ENCODE data around the gene SLC39A11.
"Not testable (repeated sequence)": the region's sequence is repeated elsewhere in the genome, so short reads cannot be mapped to it uniquely, and the experiment has no call there.

The SLC39A11 gene

DNA sequence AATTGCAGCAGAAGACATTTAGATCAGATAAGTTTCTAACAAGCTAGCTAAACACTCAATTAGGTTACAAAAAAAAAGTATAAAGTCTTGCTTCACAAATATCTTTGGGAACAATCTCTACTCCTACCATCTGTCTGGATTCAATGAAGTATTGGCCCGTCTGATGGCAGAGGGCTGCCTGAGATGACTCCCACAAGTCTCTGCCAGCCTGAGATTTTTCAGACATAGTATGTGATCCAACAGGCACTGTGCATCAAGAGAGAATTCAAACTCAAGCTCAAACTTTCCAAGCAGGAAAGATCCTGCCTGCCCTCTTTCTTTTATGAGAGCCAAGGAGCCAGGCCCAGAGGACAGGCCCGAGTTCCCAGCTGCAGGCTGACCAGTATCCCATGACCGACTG lies 22.6 kb downstream of the SLC39A11 start:
- no peak for DNase-seq

DNA sequence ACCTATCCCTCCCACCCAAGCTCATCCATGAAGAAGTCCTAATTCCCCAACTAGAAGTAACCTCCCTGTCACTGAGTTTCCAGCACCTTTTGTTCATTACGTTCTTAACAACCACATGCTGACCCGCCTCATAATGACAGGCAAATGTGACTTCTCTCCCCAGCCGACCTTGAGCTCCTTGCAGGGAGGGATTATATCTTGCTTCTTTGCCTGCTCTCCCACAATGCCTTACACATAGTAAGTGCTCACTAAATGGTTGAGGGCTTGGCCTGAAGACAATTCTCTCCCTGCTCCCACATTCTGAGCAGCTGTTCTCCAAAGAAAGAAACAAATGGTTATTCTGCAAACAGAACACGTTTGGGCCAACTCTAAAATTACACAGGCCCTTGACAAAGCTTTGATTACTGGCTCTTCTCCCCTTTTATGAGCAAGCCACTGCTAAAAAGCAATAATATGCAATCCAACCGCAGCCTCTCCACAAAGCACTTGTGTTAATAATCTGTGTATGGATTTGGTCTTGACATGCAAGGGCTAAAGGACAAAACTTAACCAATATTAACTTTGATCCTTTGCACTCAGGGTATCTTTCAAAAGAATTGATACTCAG lies 23.2 kb downstream of the SLC39A11 start:
- DNase-seq: no peak

GRCh38 chr17:73068322-73069153 lies 23.9 kb downstream of the SLC39A11 start:
- peak; percentile 30 for DNase-seq

DNA sequence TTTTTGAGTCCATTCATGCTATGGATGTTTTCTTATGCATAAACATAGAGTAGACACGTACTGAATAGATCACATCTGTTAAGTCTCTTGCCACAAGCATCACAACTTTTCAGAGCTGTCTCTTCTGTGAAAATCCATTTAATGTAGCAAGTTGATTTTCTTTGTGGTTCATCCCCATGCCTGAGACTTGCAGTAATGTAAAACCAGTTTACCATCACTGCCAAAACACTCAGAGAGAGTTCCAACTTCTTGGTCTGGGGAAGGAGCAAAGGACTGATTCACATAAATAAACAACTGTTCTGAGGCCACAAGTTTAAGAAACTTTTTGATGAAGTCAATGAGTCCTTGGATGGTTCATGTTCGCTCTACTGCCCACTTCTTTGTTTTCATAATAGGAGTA lies 24.8 kb downstream of the SLC39A11 start:
- not testable (repeated sequence) for DNase-seq

DNA sequence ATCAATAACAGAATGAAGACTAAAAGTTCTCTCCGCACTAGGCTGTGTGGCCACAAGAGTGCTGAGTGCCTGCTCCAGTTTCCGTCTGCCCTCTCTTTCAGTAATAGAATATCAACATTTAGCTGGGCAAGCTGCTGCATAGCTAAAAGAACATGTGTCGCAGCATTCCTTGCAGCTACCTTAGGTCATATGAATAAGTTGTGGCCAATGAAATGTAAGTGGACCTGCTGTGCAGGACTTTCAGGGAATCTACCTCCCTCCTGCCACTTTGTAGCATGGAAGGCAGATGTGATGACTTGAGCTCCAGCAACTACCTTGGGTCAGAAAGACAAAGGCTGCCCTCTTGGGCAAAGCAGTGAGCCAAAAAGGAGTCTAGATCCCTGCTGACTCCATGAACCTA lies 25.4 kb downstream of the SLC39A11 start:
- DNase-seq: no peak

DNA sequence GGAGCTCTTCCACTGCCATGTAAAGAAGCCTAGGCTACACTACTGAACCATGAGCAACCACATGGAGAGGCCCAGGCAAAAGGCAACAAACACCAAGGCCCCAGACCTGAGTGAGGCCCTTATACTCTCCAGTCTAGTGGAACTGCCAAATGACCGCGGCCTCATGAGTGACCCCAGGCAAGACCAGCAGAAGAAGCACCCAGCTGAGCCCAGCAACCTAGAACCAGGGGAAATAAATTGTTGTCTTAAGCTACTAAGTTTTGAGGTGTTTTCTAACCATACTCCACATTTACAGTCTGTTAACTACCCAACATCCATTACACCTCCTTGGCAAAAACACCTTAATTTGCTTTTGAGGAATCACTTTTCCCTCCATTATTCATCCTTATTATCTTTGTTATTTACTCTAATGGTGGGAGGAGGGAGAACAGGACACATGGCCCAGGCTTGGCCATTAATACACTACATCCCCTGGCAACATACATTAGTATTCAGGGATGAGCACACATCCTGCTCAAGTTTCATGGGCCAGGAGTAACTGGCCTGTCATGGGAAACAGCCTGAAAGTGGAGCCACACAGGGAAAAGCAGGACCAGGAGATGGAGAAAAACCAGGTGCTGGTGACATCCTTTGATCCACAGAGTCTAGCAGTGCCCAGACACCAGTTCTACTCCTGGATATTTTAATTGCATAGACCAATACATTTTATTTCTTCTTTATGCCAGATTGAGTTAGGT lies 26.2 kb downstream of the SLC39A11 start:
- no peak for DNase-seq

- DNase-seq: no peak
Observed at GRCh38 chr17:73065376-73065775, 27.1 kb downstream of the SLC39A11 start.

- DNase-seq: no peak
Observed at GRCh38 chr17:73064084-73064938, 28.2 kb downstream of the SLC39A11 start.

- no peak for DNase-seq
Observed at GRCh38 chr17:73062726-73063125, 29.8 kb downstream of the SLC39A11 start.

- no peak for DNase-seq
Observed at GRCh38 chr17:73061161-73061560, 31.3 kb downstream of the SLC39A11 start.

GRCh38 chr17:73060721-73061120 lies 31.8 kb downstream of the SLC39A11 start:
- DNase-seq: no peak

DNA sequence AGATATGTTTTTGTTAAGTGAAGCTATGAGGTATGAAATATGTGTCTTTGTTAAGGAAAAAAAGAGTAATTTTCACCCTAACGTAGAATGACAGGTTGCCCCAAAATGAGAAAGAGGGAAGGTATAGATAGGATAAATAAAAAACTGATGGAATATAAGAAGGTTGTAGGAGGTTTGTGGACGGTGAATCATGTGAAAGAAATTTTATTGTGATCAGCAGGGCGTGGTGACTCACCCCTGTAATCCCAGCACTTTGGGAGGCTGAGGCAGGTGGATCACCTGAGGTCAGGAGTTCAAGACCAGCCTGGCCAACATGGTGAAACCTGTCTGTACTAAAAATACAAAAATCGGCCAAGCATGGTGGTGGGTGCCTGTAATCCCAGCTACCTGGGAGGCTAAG lies 32.8 kb downstream of the SLC39A11 start:
- not testable (repeated sequence) for DNase-seq

DNA sequence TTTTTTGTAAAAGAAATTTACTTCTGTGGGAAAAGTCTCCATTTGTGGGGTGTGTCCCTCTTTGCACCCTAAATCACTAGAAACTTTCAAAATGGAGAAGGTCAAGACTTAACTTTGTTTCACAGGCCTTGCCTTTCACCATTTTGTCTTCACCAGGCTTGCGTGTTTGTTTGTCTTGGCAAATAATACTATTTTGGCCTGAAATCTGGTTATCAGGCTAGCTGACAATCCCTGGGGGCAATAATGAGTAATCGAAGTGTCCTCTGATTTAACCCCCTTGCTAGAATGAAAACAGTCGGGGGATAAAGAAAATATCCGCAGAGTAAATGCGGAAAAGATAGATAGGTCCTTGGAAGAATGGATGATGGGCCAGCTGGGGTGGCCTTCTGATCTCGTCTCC lies 34.5 kb downstream of the SLC39A11 start:
- peak; percentile 26 for DNase-seq

DNA sequence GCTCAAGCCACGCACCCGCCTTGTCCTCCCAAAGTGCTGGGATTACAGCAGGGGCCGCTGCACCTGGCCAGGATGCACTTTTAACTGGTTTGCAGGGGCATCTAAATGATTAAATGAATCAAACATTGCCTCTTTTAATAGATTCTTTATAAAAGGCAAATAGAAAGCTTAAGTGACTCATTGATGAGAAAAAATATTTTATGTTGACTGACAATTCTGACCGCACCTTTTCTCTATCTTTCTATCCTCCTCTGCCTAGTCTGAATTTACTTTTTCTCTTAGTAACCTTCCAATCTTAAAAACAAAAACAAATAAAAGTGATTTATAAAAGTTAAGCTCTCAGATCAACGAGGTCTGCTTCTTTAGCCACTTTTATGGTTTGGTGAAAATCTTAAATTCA lies 35.3 kb downstream of the SLC39A11 start:
- no peak for DNase-seq

DNA sequence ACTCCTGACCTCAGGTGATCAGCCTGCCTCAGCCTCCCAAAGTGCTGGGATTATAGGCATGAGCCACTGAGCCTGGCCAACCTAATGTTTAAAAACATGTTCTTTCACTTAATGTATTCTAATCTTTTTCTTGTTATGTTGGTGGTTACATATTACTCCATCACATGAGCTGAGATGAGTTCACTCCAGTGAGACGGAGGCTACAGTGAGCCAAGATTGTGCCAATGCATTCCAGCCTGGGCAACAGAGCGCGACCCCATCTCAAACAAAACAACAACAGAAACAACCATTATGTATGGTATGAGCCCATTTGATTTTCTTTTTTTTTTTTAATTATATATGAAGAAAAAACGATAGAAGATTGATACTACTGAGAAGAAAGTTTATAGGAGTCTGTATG lies 39.6 kb downstream of the SLC39A11 start:
- no peak for DNase-seq

GRCh38 chr17:73050797-73051196 lies 41.7 kb downstream of the SLC39A11 start:
- no peak for DNase-seq

GRCh38 chr17:73048170-73048569 lies 44.3 kb downstream of the SLC39A11 start:
- DNase-seq: no peak

- DNase-seq: no peak
Observed at GRCh38 chr17:73045724-73046123, 46.8 kb downstream of the SLC39A11 start.

DNA sequence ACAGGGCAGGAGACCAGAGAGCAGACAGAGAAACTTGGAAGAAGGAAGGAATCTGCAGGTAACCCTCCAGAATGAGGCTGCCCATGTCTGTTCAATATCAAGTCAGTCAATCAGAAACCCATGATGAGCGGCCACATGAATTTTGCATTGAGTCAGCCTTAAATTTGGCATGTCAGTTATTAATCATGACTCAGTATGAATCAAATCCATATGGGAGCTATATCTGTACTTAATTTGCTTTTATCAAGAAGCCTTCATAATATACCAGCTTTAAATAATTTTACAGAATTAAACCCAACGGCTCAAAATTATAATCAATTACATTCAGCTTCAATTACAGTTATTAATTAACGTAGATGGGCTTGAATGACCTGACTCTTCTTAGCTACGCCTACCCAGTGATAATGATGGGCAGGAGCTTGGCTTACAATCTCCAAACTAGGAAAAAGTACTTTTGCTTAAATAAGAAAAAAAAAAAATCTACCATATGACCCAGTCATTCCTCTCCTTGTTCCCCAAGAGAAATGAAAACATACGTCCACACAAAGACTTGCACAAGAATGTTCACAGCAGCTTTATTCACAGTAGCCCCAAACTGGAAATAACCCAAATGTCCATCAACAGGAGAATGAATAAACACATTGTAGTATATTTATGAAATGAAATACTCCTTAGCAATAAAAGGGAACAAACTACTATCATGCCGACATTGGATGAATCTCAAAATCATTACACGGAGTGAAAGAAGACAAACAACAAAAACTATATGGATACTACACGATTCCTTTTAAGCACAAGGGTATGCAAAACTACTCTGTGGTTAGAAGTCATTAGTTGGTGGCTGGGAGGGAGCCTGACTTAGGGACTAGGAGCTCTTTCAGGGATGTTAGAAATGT lies 48.6 kb downstream of the SLC39A11 start:
- DNase-seq: no peak

DNA sequence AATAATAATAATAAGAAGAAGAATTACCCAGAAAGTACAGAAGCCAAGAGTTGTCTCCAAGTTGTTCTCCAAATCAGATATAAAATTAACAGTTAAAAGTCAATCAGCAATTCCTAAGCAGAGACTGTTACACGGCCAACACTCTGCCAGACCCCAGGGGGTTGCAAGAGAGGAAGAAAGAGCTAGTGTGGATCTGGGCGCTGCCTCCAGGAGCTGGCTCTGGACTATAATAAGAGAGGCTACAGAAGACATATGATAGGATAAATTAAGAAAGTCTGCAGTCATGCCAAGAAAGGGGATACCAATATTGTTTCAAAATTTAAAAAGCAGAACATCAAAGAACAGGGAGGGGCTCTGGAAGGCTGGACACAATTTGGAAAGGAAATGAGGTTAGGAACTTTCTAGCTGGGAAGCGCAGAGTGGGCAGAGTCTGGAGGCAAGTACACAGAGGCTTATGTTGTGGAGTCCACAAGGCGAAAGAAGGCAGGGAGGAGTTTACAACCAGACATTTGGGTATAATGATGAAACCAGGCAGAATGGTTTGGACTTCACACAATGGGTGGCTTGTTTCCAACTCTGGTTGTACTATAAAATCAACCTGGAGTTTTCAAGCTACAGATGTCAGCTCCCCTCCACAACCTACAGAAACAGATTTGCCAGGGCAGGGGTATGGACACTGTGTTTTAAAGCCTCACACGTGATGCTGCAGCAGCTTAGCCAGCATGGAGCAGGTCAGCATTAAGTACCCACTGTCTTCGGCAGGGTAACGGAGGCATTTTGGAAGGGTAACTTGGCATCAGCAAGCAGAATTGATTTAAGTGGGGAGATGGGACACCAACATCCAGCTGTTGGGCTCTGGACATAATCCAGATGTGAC lies 49.4 kb downstream of the SLC39A11 start:
- DNase-seq: no peak

- DNase-seq: no peak
Observed at GRCh38 chr17:73042225-73042624, 50.3 kb downstream of the SLC39A11 start.

Measured in T1000 (cell line).